Astrocyte (in vitro differentiated cells and primary cell): ENCODE data around the gene CAPS2. TPM values are rescaled to one million over a fixed set of nuclear protein-coding genes. Genes with fewer than 3 reads are reported as not detected.

Experiments
- DNase-seq: peaks from one replicate; pipeline ENCODE4 v3.0.0-alpha.2; 2010; ENCODE audit warnings: low read depth
- FAIRE-seq: peaks from 2 replicates; lab custom pipeline; 2011; peaks lifted over from hg19 to GRCh38; lab: Jason Lieb, UNC
- H2AFZ ChIP-seq: 2 replicates; pipeline ENCODE4 v1.6.0; 2012; ENCODE audit warnings: low read depth, low read length, inconsistent platforms
- H3K27ac ChIP-seq: 2 replicates; pipeline ENCODE4 v1.5.1; 2011; ENCODE audit warnings: low read depth, low read length, inconsistent platforms
- H3K27me3 ChIP-seq: 2 replicates; pipeline ENCODE4 v1.6.0; 2011; ENCODE audit warnings: low read length, inconsistent platforms; ENCODE audit not compliant: insufficient read depth
- H3K36me3 ChIP-seq: 2 replicates; pipeline ENCODE4 v1.5.1; 2011; ENCODE audit warnings: low read length, inconsistent platforms; ENCODE audit not compliant: insufficient read depth
- H3K4me1 ChIP-seq: 2 replicates; pipeline ENCODE4 v1.5.1; 2011; ENCODE audit warnings: low read length, inconsistent platforms; ENCODE audit not compliant: insufficient read depth
- H3K4me2 ChIP-seq: 2 replicates; pipeline ENCODE4 v1.6.0; 2012; ENCODE audit warnings: low read length, inconsistent platforms
- H3K4me3 ChIP-seq: 2 replicates; pipeline ENCODE4 v1.5.1; 2011; ENCODE audit warnings: low read depth, mild to moderate bottlenecking, low read length, inconsistent platforms; ENCODE audit not compliant: insufficient read depth
- H3K79me2 ChIP-seq: 2 replicates; pipeline ENCODE4 v1.6.0; 2012; ENCODE audit warnings: mild to moderate bottlenecking, low read length, inconsistent platforms; ENCODE audit not compliant: insufficient read depth
- H3K9ac ChIP-seq: 2 replicates; pipeline ENCODE4 v1.6.0; 2012; ENCODE audit warnings: mild to moderate bottlenecking, low read length, inconsistent platforms
- H3K9me3 ChIP-seq: 2 replicates; pipeline ENCODE4 v1.5.1; 2012; ENCODE audit warnings: low read depth, mild to moderate bottlenecking, low read length, inconsistent platforms; ENCODE audit not compliant: insufficient read depth
- H4K20me1 ChIP-seq: 2 replicates; pipeline ENCODE4 v1.6.0; 2012; ENCODE audit warnings: low read length, inconsistent platforms; ENCODE audit not compliant: insufficient read depth
- H3K27ac Mint-ChIP-seq: one replicate; pipeline ENCODE4 v1.8.0; 2021; ENCODE audit warnings: mild to moderate bottlenecking, mixed read lengths; ENCODE audit not compliant: unreplicated experiment
- H3K27me3 Mint-ChIP-seq: one replicate; pipeline ENCODE4 v1.8.0; 2021; ENCODE audit warnings: low read depth, mixed read lengths; ENCODE audit not compliant: unreplicated experiment
- H3K36me3 Mint-ChIP-seq: one replicate; pipeline ENCODE4 v1.8.0; 2021; ENCODE audit warnings: low read depth, mixed read lengths; ENCODE audit not compliant: unreplicated experiment
- H3K4me1 Mint-ChIP-seq: one replicate; pipeline ENCODE4 v1.8.0; 2021; ENCODE audit warnings: low read depth, mixed read lengths; ENCODE audit not compliant: unreplicated experiment
- H3K4me3 Mint-ChIP-seq: one replicate; pipeline ENCODE4 v1.8.0; 2021; ENCODE audit warnings: mild to moderate bottlenecking, moderate library complexity, mixed read lengths; ENCODE audit not compliant: unreplicated experiment
- H3K9me3 Mint-ChIP-seq: one replicate; pipeline ENCODE4 v1.8.0; 2021; ENCODE audit warnings: mild to moderate bottlenecking, mixed read lengths; ENCODE audit not compliant: unreplicated experiment
- CTCF ChIP-seq: IDR thresholded peaks from 2 replicates; pipeline ENCODE4 v1.5.1; 2011; ENCODE audit warnings: low read depth, mild to moderate bottlenecking, inconsistent platforms, low read length, moderate library complexity; ENCODE audit not compliant: insufficient read depth
- EZH2 ChIP-seq: IDR thresholded peaks from 2 replicates; pipeline ENCODE4 v1.6.1; 2012; ENCODE audit warnings: mild to moderate bottlenecking, low read length, inconsistent platforms; ENCODE audit not compliant: insufficient read depth
- total RNA-seq: library from RNA; stranded (reverse); gene quantifications from 2 replicates; pipeline ENCODE4 v1.2.1, GENCODE V29; 2021

The CAPS2 gene
- total RNA-seq, 1 donor from 2014 or later: 3.1 TPM

- H3K27me3 ChIP-seq: no peaks in the 10 kb centered on the region
- no peak for FAIRE-seq
- no peaks in the 10 kb centered on the region for H4K20me1 ChIP-seq
- no peaks in the 10 kb centered on the region for H3K27me3 Mint-ChIP-seq
- TF ChIP-seq CTCF (no peak), EZH2 (no peak)
- H3K79me2 ChIP-seq: no peaks in the 10 kb centered on the region
- no peak for DNase-seq
- no peak overlapping the region for H3K27ac ChIP-seq
- no peaks in the 10 kb centered on the region for H3K36me3 Mint-ChIP-seq
- no peaks in the 10 kb centered on the region for H3K4me1 Mint-ChIP-seq
- H3K27ac Mint-ChIP-seq: no peak overlapping the region
- no peaks in the 10 kb centered on the region for H3K9me3 ChIP-seq
- no peak overlapping the region for H2AFZ ChIP-seq
- no peaks in the 10 kb centered on the region for H3K4me1 ChIP-seq
- no peak overlapping the region for H3K9ac ChIP-seq
- H3K4me3 Mint-ChIP-seq: no peak overlapping the region
- H3K4me3 ChIP-seq: no peak overlapping the region
- H3K36me3 ChIP-seq: no peaks in the 10 kb centered on the region
- H3K9me3 Mint-ChIP-seq: peaks cover 2% of the 10 kb centered on the region
- no peak overlapping the region for H3K4me2 ChIP-seq
Measured at GRCh38 chr12:75271576-75271975, 58.5 kb downstream of the CAPS2 start.

- Mint-ChIP-seq H3K4me3 (no peak overlapping the region), H3K36me3 (no peaks in the 10 kb centered on the region), H3K27me3 (no peaks in the 10 kb centered on the region), H3K9me3 (peaks cover 2% of the 10 kb centered on the region), H3K27ac (no peak overlapping the region), H3K4me1 (no peaks in the 10 kb centered on the region)
- DNase-seq: no peak
- no peak overlapping the region for H3K27ac ChIP-seq
- no peaks in the 10 kb centered on the region for H3K4me1 ChIP-seq
- FAIRE-seq: no peak
- no peaks in the 10 kb centered on the region for H3K79me2 ChIP-seq
- no peak overlapping the region for H2AFZ ChIP-seq
- no peak overlapping the region for H3K4me2 ChIP-seq
- TF ChIP-seq EZH2: no peak
- TF ChIP-seq CTCF: no peak
- no peaks in the 10 kb centered on the region for H4K20me1 ChIP-seq
- H3K36me3 ChIP-seq: no peaks in the 10 kb centered on the region
- H3K4me3 ChIP-seq: no peak overlapping the region
- H3K27me3 ChIP-seq: no peaks in the 10 kb centered on the region
- no peaks in the 10 kb centered on the region for H3K9me3 ChIP-seq
- no peak overlapping the region for H3K9ac ChIP-seq
Measured at GRCh38 chr12:75270157-75270556, 60.0 kb downstream of the CAPS2 start.

DNA sequence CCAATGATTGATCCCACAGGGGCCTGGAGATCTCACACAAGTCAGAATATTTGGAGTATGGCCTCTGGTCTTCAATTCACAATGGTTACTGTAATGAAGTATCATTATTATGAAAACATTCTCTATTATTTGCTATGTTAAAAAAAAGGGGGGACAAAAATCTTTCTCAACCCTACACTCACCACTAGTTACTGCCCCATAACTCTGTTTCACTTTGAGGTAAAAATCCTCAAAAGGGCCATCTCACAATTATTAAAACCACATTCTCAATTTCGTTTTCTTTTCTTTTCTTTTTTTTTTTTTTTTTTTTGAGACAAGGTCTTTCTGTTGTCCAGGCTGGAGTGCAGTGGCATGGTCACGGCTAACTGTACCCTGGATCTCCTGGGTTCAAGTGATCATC, 60.9 kb downstream of the CAPS2 start:
- Histone ChIP-seq H3K27ac (no peak overlapping the region), H3K36me3 (no peaks in the 10 kb centered on the region), H2AFZ (no peak overlapping the region), H3K4me2 (no peak overlapping the region), H3K4me3 (no peak overlapping the region), H3K4me1 (no peaks in the 10 kb centered on the region), H3K79me2 (no peaks in the 10 kb centered on the region), H3K9me3 (no peaks in the 10 kb centered on the region), H3K9ac (no peak overlapping the region), H3K27me3 (no peaks in the 10 kb centered on the region), H4K20me1 (no peaks in the 10 kb centered on the region)
- DNase-seq (no peak), FAIRE-seq (no peak)
- Mint-ChIP-seq H3K4me1 (no peaks in the 10 kb centered on the region), H3K4me3 (no peak overlapping the region), H3K36me3 (no peaks in the 10 kb centered on the region), H3K9me3 (peaks cover 2% of the 10 kb centered on the region), H3K27me3 (no peaks in the 10 kb centered on the region), H3K27ac (no peak overlapping the region)
- TF ChIP-seq EZH2 (no peak), CTCF (no peak)
